HepG2 (cell line): Measurements from ENCODE around the gene CD58. TPM values are rescaled to one million over a fixed set of nuclear protein-coding genes. Genes with fewer than 3 reads are reported as not detected.

ENCODE experiments used
- ATAC-seq: fragments of 200-7000 bp; cut with Tn5 transposase; 3 replicates; pipeline ENCODE4 v1.9.1; 2020; ENCODE audit warnings: mild to moderate bottlenecking, moderate library complexity
- BruUV-seq: library from RNA; stranded (reverse); fragments of 400-500 nt; replicated peaks from 2 replicates; lab custom pipeline; 2021; lab: Mats Ljungman, UMichigan
- CTCF ChIA-PET: fragments of 300-600 bp; formaldehyde crosslinking; extraction: SDS; loops from one replicate; lab custom pipeline; 2021; ENCODE audit warnings: low total read pairs, inconsistent platforms, low intra/inter-chr PET ratio; lab: Yijun Ruan, JAX
- POLR2A ChIA-PET: fragments of 350-600 bp; sonication (Branson Sonifier 250); formaldehyde crosslinking; loops from one replicate; lab custom pipeline; 2020; ENCODE audit warnings: antibody characterized with exemption, inconsistent platforms; lab: Yijun Ruan, JAX
- DNase-seq: peaks from one replicate; pipeline ENCODE4 v3.0.0-alpha.2; 2015; ENCODE audit warnings: low spot score
- FAIRE-seq: peaks from 3 replicates; lab custom pipeline; 2011; peaks lifted over from hg19 to GRCh38; lab: Jason Lieb, UNC
- H2AFZ ChIP-seq: one replicate; pipeline ENCODE4 v1.6.1; 2011; ENCODE audit warnings: low read length, inconsistent platforms
- H3K27ac ChIP-seq: fragments of 300-600 bp; 3 replicates; pipeline ENCODE4 v1.8.0; 2011; ENCODE audit warnings: mixed run types, mild to moderate bottlenecking, mixed read lengths, low read length, inconsistent platforms; ENCODE audit not compliant: insufficient read depth; ENCODE audit errors: extremely low read length
- H3K27me3 ChIP-seq, 2 experiments: fragments of 200-600 bp in 1 of 2; 2 replicates in 1 of 2; 3 replicates in 1 of 2; pipeline versions ENCODE4 v1.6.0 to v1.8.0; 2011; ENCODE audit warnings: low read length in 2 of 2, mild to moderate bottlenecking in 2 of 2, moderate library complexity in 2 of 2, inconsistent platforms in 1 of 2; ENCODE audit not compliant: insufficient read depth in 2 of 2, control insufficient read depth in 1 of 2
- H3K36me3 ChIP-seq, 2 experiments: fragments of 200-600 bp in 1 of 2; replicated peaks in 1 of 2; 2 replicates in 1 of 2; 3 replicates in 1 of 2; pipeline versions ENCODE4 v1.5.1 to v1.8.0; 2011; ENCODE audit warnings: low read length in 2 of 2, inconsistent platforms in 1 of 2; ENCODE audit not compliant: insufficient read depth in 2 of 2, control insufficient read depth in 1 of 2
- H3K4me1 ChIP-seq: 2 replicates; pipeline ENCODE4 v1.5.1; 2012; ENCODE audit warnings: low read length, inconsistent platforms; ENCODE audit not compliant: insufficient read depth
- H3K4me2 ChIP-seq: 2 replicates; pipeline ENCODE4 v1.6.0; 2011; ENCODE audit warnings: low read depth, low read length, inconsistent platforms
- H3K4me3 ChIP-seq, 3 experiments: fragments of 200-600 bp in 1 of 3; sonication (generic), shearing (Covaris generic) in 1 of 3; replicated peaks in 1 of 3; 2 replicates each; pipeline ENCODE4 v1.5.1; 2011 to 2016; ENCODE audit warnings: low read length in 3 of 3, inconsistent platforms in 2 of 3, low read depth in 2 of 3, mild to moderate bottlenecking in 2 of 3, control low read depth in 1 of 3, mixed read lengths in 1 of 3; ENCODE audit not compliant: insufficient read depth in 1 of 3
- H3K79me2 ChIP-seq: one replicate; pipeline ENCODE4 v1.6.1; 2011; ENCODE audit warnings: low read length, inconsistent platforms; ENCODE audit not compliant: insufficient read depth
- H3K9ac ChIP-seq: 2 replicates; pipeline ENCODE4 v1.6.0; 2011; ENCODE audit warnings: mild to moderate bottlenecking, low read depth, low read length, inconsistent platforms; ENCODE audit not compliant: insufficient read depth
- H3K9me3 ChIP-seq: 2 replicates; pipeline ENCODE4 v1.5.1; 2012; ENCODE audit warnings: mild to moderate bottlenecking, low read length
- H4K20me1 ChIP-seq: 2 replicates; pipeline ENCODE4 v1.6.0; 2011; ENCODE audit warnings: inconsistent platforms, mild to moderate bottlenecking, low read length, moderate library complexity; ENCODE audit not compliant: insufficient read depth
- KMT2A ChIP-seq: sonication (generic); formaldehyde crosslinking; IDR thresholded peaks from 2 replicates; pipeline ENCODE4 v1.4.0; 2020; ENCODE audit warnings: missing genetic modification reagents
- PBX3 ChIP-seq: sonication (generic); formaldehyde crosslinking; IDR thresholded peaks from 2 replicates; pipeline ENCODE4 v1.8.1; 2023; ENCODE audit warnings: missing genetic modification reagents, inconsistent platforms, borderline replicate concordance
- PTBP1 ChIP-seq: fragments of 200-400 bp; formaldehyde crosslinking; IDR thresholded peaks from 2 replicates; pipeline ENCODE4 v1.6.1; 2018; ENCODE audit warnings: low read length, low read depth; ENCODE audit not compliant: poor library complexity, severe bottlenecking
- SP2 ChIP-seq: sonication (generic); formaldehyde crosslinking; IDR thresholded peaks from 2 replicates; pipeline ENCODE4 v1.5.1; 2020; ENCODE audit warnings: mild to moderate bottlenecking, missing genetic modification reagents
- TMF1 ChIP-seq: sonication (generic); formaldehyde crosslinking; IDR thresholded peaks from 2 replicates; pipeline ENCODE4 v1.8.1; 2022; ENCODE audit warnings: low read depth, missing genetic modification reagents
- TP53 ChIP-seq: sonication (generic); formaldehyde crosslinking; conservative IDR thresholded peaks from 2 replicates; pipeline ENCODE4 v1.4.0; 2020; ENCODE audit warnings: missing genetic modification reagents
- WGBS: methylation state at CpG from one replicate; pipeline ENCODE4 v1.1.6; 2017; ENCODE audit warnings: low lambda C conversion rate; 5-methylcytosine and 5-hydroxymethylcytosine counted together
- in situ Hi-C: cut with HindIII; loops from 2 replicates; pipeline ENCODE4 v1.10.0; 2017; ENCODE audit warnings: low pct_unique_long_range_greater_than_20kb; ENCODE audit not compliant: extremely low pct_ligation_motif_present
- intact Hi-C: fragments of 100-400 bp; cut with micrococcal nuclease; formaldehyde crosslinking; loops from one replicate; pipeline ENCODE4 v1.10.0; 2022; ENCODE audit not compliant: unreplicated experiment
- polyA plus RNA-seq, 8 experiments: library from polyadenylated mRNA; depleted of rRNA in 3 of 8; stranded (reverse) in 7 of 8; unstranded in 1 of 8; fragments of >200 nt; fragmentation: Illumina TruSeq in 4 of 8; extraction: Trizol in 4 of 8; gene quantifications; 2 replicates each; pipeline versions ENCODE4 v1.2.1 to v1.2.3, GENCODE V29; 2011 to 2016; ENCODE audit warnings: low read depth in 4 of 8, missing spikeins in 1 of 8, mixed read lengths in 1 of 8; ENCODE audit not compliant: insufficient read depth in 1 of 8
- total RNA-seq, 5 experiments: library from RNA; depleted of rRNA; stranded (reverse); fragments of >200 nt; fragmentation: Illumina TruSeq; extraction: Trizol; gene quantifications; 2 replicates each; pipeline ENCODE4 v1.2.3, GENCODE V29; 2016; ENCODE audit warnings: low read depth in 1 of 5
- TF ChIP-seq, protein P1 (sequence below): fragments of 450-650 bp; IDR thresholded peaks from 2 replicates; pipeline ENCODE4 v1.6.1; 2017; ENCODE audit warnings: mild to moderate bottlenecking

The CD58 gene
- total and polyA plus RNA-seq, 2 of the 13 experiments (the other 11 are each of a cell fraction or from before 2014, with no cell fraction given), result 9.4 to 13.5 TPM

DNA sequence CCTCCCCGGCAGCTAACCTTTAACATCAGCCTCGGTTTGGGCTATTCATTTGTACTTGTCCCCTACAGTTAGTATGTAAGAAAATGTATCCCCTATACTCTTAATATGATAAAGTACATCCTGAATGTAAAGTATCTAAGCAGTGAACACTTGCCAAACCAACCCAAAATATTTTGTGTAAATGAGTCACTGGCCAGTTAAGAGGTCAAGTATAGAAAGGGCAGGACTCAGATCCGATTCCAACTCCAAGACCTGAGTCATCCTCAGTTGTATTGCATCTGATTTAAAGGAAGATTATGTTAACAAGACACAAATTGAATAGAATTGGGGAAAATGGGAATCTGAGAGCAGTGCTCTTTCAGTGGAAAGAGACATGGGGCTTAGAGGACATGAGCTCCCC, 84.4 kb downstream of the CD58 start:
- POLR2A ChIA-PET, result interaction anchor here (1.2 to 6.6 kb wide), 8 partner anchors 8 to 347 kb away, joined by 4 to 64 read pairs (median 20); partner anchors contain the start of gene ATP1A1

More for the DNA sequence above, 84.4 kb downstream of the CD58 start:
- Histone ChIP-seq H4K20me1 (no peaks in the 10 kb centered on the region), H3K4me3 (no peak overlapping the region), H3K9ac (no peak overlapping the region), H3K36me3 (peaks cover 0 to 4% of the 10 kb centered on the region in 2 experiments; a peak in 2 of 5 replicates), H3K4me1 (peaks cover 100% of the 10 kb centered on the region), H3K27me3 (no peaks in the 10 kb centered on the region), H3K4me2 (no peak overlapping the region), H2AFZ (no peak overlapping the region), H3K27ac (no peak overlapping the region), H3K79me2 (peaks cover 77% of the 10 kb centered on the region), H3K9me3 (no peaks in the 10 kb centered on the region)
- FAIRE-seq (no peak), DNase-seq (no peak), ATAC-seq (no peak)
- CTCF ChIA-PET, result interaction anchor here (1.1 to 2.7 kb wide), 4 partner anchors 8 to 347 kb away, joined by 3 to 50 read pairs (median 5); no protein-coding TSS in a partner anchor
- 96% methylated on average over 3 of the region's 3 CpGs for WGBS
- TF ChIP-seq TMF1 (CRISPR knock-in tag) (no peak), PBX3 (no peak), KMT2A (CRISPR knock-in tag) (no peak), PTBP1 (no peak), SP2 (CRISPR knock-in tag) (no peak), TP53 (no peak)
- TF ChIP-seq, protein P1, sequence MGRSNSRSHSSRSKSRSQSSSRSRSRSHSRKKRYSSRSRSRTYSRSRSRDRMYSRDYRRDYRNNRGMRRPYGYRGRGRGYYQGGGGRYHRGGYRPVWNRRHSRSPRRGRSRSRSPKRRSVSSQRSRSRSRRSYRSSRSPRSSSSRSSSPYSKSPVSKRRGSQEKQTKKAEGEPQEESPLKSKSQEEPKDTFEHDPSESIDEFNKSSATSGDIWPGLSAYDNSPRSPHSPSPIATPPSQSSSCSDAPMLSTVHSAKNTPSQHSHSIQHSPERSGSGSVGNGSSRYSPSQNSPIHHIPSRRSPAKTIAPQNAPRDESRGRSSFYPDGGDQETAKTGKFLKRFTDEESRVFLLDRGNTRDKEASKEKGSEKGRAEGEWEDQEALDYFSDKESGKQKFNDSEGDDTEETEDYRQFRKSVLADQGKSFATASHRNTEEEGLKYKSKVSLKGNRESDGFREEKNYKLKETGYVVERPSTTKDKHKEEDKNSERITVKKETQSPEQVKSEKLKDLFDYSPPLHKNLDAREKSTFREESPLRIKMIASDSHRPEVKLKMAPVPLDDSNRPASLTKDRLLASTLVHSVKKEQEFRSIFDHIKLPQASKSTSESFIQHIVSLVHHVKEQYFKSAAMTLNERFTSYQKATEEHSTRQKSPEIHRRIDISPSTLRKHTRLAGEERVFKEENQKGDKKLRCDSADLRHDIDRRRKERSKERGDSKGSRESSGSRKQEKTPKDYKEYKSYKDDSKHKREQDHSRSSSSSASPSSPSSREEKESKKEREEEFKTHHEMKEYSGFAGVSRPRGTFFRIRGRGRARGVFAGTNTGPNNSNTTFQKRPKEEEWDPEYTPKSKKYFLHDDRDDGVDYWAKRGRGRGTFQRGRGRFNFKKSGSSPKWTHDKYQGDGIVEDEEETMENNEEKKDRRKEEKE, result no peak
- in situ Hi-C loops (loop anchor here (10.0 kb wide), 1 partner anchor 82 kb away; no protein-coding TSS in a partner anchor), intact Hi-C loops (loop anchor here (5.0 kb wide), 2 partner anchors 254 to 334 kb away; no protein-coding TSS in a partner anchor)
- no TSS peak for BruUV-seq
